Head of caudate nucleus (tissue), 42 donors: ENCODE data around the gene FANCI.

ENCODE experiments used
- DNase-seq, 42 donors: peaks; one replicate each; pipeline versions ENCODE4 v3.0.0 to v3.0.0-alpha.2; 2020 to 2021; ENCODE audit warnings: mixed read lengths in 7 of 42
- intact Hi-C: fragments of 100-400 bp; cut with DNase I; formaldehyde crosslinking; loops from one replicate; pipeline ENCODE4 v1.15.0; 2022

Gene FANCI

GRCh38 chr15:89291934-89292438 is 48.2 kb downstream of the FANCI start:
- intact Hi-C loops = no loop called here
- DNase-seq = no peak

DNA sequence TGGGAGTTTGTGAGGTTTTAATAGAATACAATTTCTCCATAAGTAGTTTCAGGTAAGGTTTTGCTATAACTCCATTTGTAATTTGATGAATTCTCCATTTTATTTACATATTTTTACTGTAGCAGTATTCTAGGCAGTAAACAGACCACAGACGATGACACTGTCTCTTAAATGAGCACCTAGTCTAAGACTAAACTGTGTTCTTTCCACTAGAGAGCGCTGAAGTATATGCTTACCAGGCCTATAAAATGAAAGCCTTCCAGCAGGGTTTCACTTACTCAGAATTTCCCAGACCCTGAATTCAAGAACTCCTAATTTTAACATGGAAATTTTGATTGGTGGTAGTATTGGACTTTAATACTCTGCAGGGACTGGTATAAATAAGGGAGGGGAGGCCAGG is 49.2 kb downstream of the FANCI start:
- intact Hi-C loops = no loop called here
- DNase-seq = no peak

GRCh38 chr15:89299896-89300295 is 56.1 kb downstream of the FANCI start:
- peak in 1 of 42 donors; percentile 27 for DNase-seq
- intact Hi-C loops = loop anchor here (5.0 kb wide), 1 partner anchor 93 kb away; no protein-coding TSS in a partner anchor

- intact Hi-C loops = loop anchor here (5.0 kb wide), 1 partner anchor 94 kb away; no protein-coding TSS in a partner anchor
Observed at GRCh38 chr15:89301304-89302089, 57.7 kb downstream of the FANCI start.

GRCh38 chr15:89303986-89304385 is 60.2 kb downstream of the FANCI start:
- no peak for DNase-seq
- intact Hi-C loops = loop anchor here (5.0 kb wide), 1 partner anchor 97 kb away; no protein-coding TSS in a partner anchor

More at GRCh38 chr15:89301304-89302089, 57.7 kb downstream of the FANCI start:
- DNase-seq = no peak

GRCh38 chr15:89305395-89305794 is 61.6 kb downstream of the FANCI start:
- intact Hi-C loops = no loop called here
- DNase-seq = no peak

DNA sequence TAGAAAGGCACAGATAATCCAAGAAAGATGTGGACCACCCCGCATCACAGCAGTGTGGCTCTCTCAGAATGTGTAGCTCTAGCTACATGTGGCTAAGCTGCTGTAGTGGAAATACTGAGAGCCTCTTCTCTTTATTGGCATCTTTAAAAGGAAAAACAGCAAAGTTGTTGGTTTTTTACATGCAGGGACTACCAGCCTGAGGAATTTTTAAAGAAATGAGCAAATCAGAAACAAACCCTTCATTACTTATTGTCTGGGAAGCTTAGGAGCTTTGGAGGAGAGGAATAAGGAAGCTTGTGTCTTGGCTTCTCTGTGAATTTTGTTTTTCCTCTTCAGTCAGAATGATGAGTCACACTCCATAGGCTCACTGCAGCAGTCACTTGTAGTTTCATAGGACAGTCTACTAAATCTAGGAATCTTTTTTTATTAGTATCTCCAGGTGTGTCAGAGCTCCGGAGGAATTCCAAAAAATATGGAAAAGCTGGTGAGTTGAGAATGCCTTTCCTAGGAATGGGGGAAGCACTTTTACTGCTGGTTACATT is 63.3 kb downstream of the FANCI start:
- peak in 2 of 42 donors; percentile 7 to 36 for DNase-seq
- intact Hi-C loops = no loop called here

DNA sequence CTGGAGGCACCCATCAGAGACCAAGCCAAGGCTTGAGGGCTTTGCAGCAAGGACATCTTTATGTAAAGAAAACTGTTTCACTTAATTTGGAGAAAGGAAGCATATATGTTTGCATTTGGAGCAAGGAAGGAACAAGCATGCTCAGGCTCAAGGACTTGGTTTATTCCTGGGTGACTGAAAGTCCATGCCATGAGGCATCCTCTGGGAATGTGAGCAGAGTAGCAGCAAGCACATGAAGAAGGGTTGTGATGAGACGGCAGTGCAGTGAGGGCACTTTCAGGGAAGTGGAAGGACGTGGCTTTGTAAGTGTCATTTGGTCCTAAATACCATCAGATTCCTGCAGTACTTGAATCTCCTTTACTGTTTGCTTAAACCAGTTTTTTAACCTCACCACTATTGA is 64.0 kb downstream of the FANCI start:
- intact Hi-C loops = no loop called here

DNA sequence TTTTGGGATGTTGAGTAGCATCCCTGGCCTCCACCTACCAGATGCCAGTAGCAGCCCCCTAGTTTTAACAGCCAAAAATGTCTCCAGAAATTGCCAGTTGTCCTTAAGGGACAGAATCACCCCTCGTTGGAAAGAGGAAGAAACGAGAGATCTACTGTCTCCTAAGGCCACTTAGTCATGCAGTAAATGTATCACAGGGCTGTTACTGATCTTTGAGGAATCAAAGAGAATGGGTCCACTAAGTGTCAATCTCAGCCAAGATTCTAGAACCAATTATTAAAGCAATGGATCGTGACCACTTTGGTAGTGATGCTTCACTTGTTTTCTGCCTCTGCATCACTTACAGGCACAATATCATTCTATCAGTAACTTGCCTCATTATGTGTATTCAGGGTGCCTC is 64.5 kb downstream of the FANCI start:
- intact Hi-C loops = no loop called here
- DNase-seq = no peak

More for the DNA sequence above, 64.0 kb downstream of the FANCI start:
- DNase-seq = no peak

DNA sequence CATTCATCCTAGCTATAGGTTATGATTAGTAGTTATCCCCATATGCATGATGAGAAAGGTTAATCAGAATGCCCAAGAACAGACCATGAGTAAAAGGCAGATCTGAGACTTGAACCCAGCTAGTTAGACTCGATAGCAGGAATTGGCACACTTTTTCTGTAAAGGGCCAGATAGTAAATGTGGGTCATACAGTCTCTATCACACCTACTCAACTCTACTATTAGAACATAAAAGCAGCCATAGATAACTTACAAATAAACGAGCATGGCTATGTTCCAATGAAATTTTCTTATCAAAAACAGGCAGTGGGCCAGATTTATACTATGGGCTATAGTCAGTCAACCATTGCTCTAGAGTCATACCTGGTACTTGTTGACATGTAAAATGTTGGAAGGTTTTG is 66.2 kb downstream of the FANCI start:
- intact Hi-C loops = no loop called here
- DNase-seq = no peak

GRCh38 chr15:89315375-89315929 is 71.7 kb downstream of the FANCI start:
- DNase-seq = no peak
- intact Hi-C loops = no loop called here

DNA sequence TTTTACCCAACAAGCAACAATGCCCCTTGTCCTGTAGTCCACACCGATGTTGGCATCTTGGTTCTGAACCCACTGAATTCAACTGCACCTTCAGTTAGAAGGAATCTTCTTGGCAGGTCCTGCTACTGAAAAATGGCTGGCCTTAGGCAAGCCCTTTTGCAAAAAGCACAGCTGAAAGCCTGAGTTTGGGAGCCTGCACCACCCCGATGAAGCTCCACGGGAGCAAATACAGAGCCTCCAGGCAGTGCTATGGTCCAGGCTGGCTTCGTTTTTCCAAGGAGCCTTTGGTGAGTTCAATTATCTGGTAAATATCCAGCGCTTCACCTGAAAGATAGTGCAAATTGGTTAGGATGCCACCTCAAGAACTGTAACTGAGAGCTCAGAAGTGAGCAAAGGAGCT is 72.7 kb downstream of the FANCI start:
- intact Hi-C loops = no loop called here
- no peak for DNase-seq

DNA sequence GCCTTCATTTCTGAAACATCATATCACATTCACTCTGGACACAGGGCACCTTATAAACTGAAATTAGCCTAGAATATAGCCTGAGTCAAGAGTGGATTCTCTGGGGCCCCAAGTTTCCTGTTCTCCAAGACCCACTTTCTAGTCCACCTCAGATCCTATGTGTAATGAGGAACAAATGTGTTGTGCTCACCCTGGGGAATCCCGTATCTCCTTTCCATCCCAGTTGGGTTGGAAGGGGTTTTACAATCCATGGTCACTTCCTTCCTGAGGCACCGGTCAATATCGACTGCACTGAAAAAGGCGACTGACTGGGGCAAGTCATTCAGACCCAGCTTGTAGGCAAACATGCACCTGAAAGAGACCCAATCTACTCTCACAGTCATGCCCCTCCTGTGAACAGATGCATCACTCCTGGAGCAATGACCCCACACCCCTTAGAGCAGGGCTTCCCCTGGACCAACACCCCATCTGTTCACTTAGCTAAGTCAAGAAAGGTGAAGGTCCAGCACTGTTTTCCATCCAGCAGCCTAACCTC is 73.5 kb downstream of the FANCI start:
- DNase-seq = no peak
- intact Hi-C loops = no loop called here

DNA sequence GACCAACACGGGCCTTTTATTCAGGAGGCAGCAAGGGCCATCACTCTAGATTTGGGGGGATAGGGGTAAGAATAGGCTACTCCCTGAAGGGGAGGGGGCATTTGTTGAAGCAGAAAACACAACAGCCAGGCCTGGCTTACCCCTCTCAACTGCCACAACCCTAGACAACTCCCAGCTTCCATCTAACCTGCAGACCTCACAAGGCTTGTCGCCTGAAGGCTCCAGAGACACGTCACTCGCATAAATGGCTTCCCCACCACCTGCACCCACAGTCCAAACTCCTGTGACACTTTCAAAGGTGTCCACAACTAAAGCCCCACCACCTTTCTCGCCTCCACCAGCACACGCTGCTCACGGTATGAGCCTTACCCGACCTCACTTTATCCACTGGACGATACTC is 75.9 kb downstream of the FANCI start:
- intact Hi-C loops = no loop called here
- DNase-seq = no peak

DNA sequence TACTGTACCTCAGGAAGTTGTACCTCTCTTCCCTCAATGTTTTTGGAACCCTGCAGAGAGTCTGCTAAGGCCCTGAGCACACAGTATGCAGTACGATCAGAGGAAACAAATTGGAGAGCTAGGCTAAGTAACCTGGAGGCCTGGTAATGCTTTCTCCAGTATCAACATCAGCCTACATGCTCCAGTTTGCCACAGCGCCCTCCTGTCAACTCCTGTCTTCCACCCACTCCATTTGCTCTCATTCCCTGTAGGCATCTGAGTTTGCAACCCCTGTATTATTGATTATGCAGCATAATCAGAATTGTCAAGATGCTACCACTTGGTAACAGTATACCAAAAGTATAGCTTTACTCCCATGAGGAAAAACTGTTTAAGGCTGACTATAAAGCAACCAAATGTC is 76.4 kb downstream of the FANCI start:
- peak in 11 of 42 donors; percentile 24 to 61 (median 40) for DNase-seq
- intact Hi-C loops = no loop called here

DNA sequence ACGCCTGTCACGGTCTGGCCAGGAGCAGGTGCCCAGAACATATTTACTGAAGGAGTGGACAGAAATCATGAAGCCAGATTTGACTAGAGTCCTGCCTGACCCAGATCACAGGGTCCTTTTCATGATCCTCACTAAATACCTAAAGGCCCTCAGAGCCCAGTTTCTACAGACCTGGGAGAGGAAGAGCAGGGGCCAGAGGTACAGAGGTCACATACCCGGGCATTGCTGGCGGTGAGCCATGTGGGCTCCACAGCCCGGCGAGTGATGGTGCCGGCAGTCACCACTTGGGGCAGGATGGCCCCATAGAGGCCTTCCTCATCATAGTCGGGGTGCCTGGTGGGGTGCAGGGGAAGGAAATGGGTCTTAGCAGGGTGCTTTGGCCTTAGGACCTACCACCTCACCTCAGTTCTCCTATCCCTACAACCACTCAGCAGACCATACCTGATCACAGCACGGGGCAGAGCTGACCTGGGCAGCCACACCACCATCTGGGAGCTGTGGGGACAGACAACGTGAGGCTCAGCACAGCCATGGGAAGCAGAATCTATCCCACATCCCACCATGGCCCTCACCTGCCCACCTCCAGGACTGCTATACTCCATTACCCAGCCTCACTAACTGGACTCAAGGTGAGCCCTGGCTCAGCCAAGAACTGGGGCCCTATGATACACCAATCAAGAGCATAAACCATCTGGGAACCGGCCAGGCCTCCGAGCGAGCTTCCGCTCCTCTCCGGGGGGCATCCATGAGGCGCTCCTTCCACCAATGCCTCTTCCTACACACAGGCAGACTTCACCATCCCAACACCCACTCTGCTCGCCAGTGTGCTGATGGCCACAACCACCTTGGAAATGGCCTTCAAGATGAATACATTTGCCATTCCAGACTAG is 78.0 kb downstream of the FANCI start:
- intact Hi-C loops = no loop called here
- no peak for DNase-seq

GRCh38 chr15:89322822-89323221 is 79.0 kb downstream of the FANCI start:
- intact Hi-C loops = no loop called here
- DNase-seq = no peak

- no peak for DNase-seq
- intact Hi-C loops = no loop called here
Observed at GRCh38 chr15:89323825-89324224, 80.0 kb downstream of the FANCI start.
